Measurements from ENCODE around the gene RELL1.
A peak's percentile ranks its signal among the peaks of the same experiment; 100 is the strongest.
"Not testable (repeated sequence)": the region's sequence is repeated elsewhere in the genome, so short reads cannot be mapped to it uniquely, and the experiment has no call there.

The RELL1 gene

DNA sequence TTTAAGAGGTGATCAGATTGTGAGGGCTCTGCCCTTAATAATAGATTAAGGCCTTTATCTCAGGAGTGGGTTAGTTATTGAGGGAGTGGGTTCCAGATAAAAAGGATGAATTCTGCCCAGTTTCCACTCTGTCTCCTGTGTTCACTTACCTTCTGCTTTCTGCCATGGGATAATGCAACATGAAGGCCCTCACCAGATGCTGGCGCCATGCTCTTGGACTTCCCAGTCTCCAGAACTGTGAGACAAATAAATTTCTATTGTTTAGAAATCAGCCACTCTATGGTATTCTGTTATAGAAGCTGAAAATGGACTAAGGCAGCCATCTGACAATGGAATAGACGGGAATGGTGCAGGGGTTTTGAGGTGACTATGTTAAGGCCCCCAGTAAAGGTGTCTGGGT is 6.9 kb upstream of the RELL1 start:
- no peak for DNase-seq (ENCODE audit: low read depth)

GRCh38 chr4:37690976-37691375 is 4.8 kb upstream of the RELL1 start:
- DNase-seq (ENCODE audit: low read depth): no peak

- no peak for DNase-seq (ENCODE audit: low read depth)
Measured at GRCh38 chr4:37689353-37690095, 3.3 kb upstream of the RELL1 start.

DNA sequence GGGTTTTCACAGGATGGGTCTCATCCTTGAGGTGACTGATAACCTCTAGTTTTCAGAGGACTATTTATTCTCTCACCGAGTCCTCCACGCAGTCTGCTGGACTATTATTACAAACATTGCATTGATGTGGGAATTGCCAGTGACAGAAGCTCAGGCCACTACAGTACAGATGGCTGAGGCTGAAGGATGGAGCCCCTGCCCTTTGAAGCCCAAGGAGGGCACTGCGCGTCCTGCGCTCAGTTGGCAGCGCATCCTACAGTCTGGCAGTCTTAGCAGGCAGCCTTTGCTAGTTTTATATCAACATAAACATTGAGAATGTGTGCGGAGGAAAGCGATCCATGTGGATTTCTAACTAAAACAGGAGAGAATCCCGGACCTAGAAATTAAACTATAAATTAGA is 1.5 kb upstream of the RELL1 start:
- DNase-seq (ENCODE audit: low read depth): no peak

DNA sequence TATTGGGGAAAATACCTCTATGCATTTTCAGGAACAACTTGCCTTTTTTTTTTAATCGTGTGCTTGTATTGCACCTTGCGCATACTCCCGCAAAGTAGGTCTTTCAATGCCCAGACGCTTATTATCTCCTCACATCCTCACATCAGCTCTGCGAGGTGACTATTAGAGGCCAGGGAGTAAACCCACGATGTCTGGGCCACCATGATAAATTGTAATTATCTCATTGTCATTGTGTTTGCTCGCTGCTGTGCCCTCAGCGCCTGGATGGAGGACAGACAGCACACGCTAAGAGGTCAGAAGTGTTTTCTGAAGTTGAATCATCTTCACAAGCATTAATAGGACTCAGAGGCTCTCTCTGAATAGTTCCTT is 1.0 kb upstream of the RELL1 start:
- DNase-seq (ENCODE audit: low read depth): no peak

GRCh38 chr4:37685823-37686372 is 278 bp downstream of the RELL1 start:
- DNase-seq (ENCODE audit: low read depth): peak; percentile 13

DNA sequence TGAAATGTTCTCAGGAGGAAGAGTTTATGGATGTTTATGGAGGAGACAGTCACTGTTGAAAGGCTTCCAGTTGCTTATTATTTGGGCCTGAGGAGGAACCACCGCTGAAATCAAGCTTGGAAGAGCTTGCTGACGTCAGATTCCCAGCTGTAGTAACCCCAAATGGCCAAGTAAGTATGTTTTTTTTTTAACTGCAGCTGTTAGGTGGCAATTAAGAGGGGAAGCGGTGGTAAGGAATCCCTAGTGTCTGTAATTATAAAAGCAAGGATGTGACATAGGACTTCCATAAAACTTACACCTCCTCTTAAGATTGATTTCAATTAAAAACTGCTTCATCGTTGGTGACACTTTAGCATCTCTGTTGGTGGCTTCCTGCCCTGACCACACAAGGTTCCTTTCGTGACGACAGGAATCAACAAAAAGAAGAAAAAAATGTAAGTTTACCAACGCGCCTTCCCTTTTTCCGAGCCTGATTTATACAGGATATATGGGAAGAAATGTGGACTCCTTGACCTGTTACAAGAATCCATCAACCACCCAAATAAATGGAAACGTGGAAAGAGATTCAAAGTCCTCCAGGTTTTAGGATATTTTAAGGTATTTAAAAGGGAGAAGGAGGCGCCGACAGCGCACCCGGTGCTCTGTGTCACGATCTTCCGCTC is 884 bp downstream of the RELL1 start:
- no peak for DNase-seq (ENCODE audit: low read depth)

GRCh38 chr4:37684154-37684553 is 2.0 kb downstream of the RELL1 start:
- no peak for DNase-seq (ENCODE audit: low read depth)

DNA sequence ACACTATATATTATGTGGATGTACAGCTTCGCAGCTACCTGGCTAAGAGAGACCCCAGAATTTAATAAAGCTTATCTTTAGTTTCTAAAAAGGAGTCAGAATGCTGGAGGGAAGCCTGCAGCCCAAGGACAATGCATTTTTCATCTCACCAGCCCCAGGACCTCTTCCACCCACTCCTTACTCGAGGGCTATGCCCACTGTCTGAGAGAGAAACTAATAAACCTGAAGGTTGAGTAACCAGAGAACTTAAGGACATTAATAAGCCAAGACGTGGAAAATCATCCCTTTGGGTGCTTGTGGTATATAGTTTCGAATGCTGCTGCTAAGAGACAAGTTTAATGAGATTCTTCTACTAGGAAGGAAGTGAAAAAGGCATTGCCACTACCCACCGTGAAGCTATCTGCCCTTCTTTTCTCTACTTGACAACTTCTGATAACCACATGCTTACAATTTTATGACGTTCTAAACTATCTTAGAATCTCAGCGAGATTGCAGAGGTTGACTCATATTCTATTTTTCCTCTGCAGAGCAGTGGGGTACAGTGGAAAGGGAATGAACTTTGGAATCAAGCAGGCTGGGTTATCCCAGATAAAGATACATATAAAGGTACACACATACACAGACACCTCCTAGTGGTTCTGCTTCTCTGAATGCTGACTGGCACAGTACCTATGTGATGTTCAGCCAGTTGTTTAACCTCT is 3.3 kb downstream of the RELL1 start:
- no peak for DNase-seq (ENCODE audit: low read depth)

GRCh38 chr4:37680089-37680488 is 6.1 kb downstream of the RELL1 start:
- no peak for DNase-seq (ENCODE audit: low read depth)

DNA sequence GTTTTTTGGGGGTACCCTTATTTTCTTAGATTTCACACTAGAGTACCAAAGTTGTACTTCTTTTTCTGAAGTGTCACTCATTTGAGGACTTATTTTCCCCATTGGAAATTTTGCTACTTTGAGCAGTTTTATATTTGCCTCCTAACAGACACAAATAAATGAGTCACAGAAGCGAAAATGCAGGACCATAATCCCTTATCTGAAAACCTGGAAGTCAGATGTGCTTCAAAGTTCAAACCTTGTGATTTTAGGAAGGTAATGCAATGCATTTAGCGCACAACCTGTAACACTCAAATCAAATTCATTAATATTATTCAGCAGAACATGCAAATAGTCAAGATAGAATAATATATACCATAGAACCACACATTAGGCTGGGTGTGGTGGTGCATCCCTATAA is 6.9 kb downstream of the RELL1 start:
- DNase-seq (ENCODE audit: low read depth): no peak

GRCh38 chr4:37678624-37679023 is 7.6 kb downstream of the RELL1 start:
- DNase-seq (ENCODE audit: low read depth): no peak

DNA sequence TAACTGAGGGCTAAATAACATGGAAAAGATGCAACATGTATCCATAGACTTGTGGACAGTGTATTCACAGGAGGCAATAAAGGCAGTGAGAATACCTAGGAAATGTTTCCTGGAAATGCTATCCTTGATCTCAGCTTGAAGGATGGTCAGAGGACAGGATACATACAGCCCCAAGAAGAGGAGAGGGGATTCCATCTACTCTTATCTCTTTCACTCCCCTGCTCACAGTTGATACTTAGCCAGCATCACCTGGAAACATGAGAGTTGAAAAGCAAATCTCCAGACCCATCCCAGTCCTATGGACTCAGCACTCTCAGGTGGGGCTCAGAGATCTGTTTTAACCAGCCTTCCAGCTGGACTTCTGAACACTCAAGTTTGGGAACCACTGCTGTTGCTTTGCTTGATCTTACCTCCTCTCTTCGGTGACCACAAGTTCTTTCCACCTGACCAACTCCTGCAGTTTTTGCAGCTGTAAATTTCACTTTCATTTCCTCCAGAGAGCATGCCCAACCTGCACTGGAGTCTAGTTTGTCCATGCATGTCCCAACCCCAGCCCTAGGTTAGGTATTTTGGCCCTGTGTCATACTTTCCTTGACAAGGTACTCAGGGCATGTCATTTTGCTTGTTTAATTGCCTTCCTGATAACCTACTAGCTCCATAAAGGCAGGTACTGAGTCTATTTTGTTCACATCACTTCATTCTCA is 10.4 kb downstream of the RELL1 start:
- no peak for DNase-seq (ENCODE audit: low read depth)

GRCh38 chr4:37674439-37674838 is 11.7 kb downstream of the RELL1 start:
- DNase-seq (ENCODE audit: low read depth): no peak

GRCh38 chr4:37673538-37674192 is 12.5 kb downstream of the RELL1 start:
- DNase-seq (ENCODE audit: low read depth): no peak

- DNase-seq (ENCODE audit: low read depth): no peak
Measured at GRCh38 chr4:37671072-37671471, 15.1 kb downstream of the RELL1 start.

DNA sequence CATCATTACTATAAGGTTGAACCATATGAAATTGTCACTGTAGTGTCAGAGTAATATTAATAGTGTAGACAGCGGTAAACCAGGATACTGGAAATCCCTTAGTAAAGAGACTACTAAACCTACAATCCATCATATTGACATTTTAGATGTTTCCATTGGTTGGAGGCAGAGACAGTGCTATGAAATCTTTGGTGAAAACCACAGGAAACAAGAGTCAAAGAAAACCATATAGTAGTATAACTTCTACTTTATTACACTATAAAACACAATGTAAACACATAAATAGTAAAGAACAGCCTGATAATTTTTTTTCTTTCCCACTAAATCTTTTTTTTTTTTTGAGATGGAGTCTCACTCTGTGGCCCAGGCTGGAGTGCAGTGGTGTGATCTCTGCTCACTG is 15.9 kb downstream of the RELL1 start:
- no peak for DNase-seq (ENCODE audit: low read depth)

DNA sequence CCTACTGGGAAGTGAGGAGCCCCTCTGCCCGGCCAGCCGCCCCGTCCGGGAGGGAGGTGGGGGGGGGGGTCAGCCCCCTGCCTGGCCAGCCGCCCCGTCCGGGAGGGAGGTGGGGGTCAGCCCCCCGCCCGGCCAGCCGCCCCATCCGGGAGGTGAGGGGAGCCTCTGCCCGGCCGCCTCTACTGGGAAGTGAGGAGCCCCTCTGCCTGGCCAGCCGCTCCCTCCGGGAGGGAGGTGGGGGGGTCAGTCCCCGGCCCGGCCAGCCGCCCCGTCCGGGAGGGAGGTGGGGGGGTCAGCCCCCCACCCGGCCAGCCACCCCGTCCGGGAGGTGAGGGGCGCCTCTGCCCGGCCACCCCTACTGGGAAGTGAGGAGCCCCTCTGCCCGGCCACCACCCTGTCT is 17.1 kb downstream of the RELL1 start:
- not testable (repeated sequence) for DNase-seq (ENCODE audit: low read depth)

GRCh38 chr4:37667197-37668100 is 18.7 kb downstream of the RELL1 start:
- no peak for DNase-seq (ENCODE audit: low read depth)

DNA sequence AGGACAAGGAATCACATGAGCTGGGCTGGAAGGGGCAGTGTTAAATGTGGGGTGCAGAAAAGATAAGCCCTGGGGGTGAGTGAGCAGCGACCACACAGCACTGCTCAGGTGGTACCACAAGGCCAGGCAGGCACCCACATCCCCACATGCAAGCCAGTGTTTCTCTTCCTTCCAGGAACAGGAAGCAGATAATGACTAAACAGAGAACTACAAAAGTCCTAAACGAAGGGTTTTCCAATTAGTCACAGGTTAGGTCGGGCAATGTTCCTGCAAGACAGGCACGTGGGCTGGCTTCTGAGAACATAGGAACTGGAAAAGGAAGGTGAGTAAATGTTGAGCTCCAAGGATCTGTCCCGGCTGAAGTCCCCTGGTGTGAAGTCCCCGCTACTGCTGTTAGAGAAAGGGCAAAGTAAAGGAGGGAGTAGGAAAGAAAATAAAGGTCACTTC is 19.5 kb downstream of the RELL1 start:
- no peak for DNase-seq (ENCODE audit: low read depth)

Data from stimulated activated CD4-positive, alpha-beta T cell treated with anti-CD3 and anti-CD28 coated beads, Interleukin-2, amount 100 ng/mL, for 4 hours (primary cell).